SIG-M5 treated with dmso at 0.1 percent for 504 hours (cell line): ENCODE results near the gene AP1M1.

Source experiments
- DNase-seq: peaks from one replicate; lab custom pipeline; 2025; ENCODE audit not compliant: unreplicated experiment; lab: John Stamatoyannopoulos, UW

Gene AP1M1

DNA sequence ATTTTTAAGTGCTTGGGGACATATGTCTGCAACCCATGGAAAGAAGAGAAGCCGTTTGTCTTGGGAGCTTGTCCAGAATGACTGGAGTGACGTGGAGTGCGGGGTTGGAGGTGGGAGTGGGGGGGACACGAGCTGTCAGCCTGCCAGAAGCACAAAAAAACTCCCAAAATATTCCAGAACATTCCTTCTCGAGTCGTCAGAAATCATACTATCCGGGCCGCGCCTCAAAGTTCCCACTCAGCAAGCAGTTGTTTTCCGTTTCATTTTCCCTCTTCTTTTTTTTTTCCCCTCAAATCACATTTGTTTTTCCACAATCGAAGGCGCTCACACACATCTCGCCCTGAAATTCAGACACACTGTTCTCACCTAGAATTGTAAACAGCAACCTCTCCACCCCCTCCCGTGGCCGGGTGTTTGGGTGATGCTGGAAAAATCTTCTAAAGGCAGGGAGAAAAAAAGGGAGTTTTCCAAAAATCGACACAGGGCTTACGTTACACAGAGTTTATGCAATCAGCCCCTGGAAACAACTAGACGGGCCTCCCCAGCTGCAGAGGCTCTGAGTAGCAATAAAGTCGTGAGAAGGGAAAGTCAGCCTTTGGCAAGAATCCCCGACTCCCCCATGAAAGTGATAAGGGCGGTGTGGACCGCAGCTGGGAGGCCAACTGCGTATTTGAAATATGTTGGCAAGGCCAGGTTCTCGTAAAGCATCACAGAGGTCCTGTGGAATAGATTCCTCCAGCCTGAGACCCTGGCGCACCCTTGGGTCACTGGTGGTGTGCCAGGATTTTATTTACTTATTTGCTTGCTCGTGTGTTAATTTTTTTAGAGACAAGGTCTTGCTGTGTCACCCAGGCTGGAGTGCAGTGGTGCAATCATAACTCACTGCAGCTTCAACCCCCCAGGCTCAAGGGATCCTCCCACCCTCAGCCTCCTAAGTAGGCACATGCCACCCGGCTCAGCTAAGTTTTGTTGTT, 95.7 kb downstream of the AP1M1 start:
- DNase-seq, result peak; percentile 82

DNA sequence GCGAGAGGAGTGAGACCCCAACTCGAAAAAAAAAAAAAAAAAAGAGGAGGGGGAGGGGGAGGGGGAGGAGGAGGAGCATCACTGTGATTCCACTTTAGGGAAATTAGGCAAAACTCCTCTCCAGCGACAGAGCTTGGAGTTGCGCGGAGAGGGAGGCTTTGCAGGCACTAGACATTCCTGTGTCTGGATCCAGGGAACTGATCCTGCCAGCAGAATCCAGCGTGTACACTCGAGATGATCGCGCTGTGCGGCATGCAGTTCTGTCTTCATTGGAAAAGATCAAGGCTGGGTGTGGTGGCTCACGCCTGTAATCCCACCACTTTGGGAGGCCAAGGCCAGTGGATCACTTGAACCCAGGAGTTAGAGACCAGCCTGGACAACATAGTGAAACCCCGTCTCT, 97.3 kb downstream of the AP1M1 start:
- DNase-seq, result no peak
